Measurements from ENCODE around the gene C1orf232. TPM values are rescaled to one million over a fixed set of nuclear protein-coding genes. Genes with fewer than 3 reads are reported as not detected.

The C1orf232 gene
- total RNA-seq, 3 donors from 2014 or later (not counting 1 experiment from before 2014, with no cell fraction given) = not detected

GRCh38 chr1:26134466-26134865 is 34.3 kb downstream of the C1orf232 start:
- Histone ChIP-seq H3K27ac (ENCODE audit: low read length) (no peak overlapping the region), H3K4me1 (ENCODE audit: control insufficient read depth, insufficient read depth, low read length) (no peaks in the 10 kb centered on the region), H3K4me3 (ENCODE audit: low read length) (no peak overlapping the region), H3K9me3 (ENCODE audit: control insufficient read depth, insufficient read depth, low read length) (no peaks in the 10 kb centered on the region), H3K27me3 (ENCODE audit: control insufficient read depth, insufficient read depth, low read length) (peaks cover 15% of the 10 kb centered on the region), H3K36me3 (ENCODE audit: control insufficient read depth, insufficient read depth, low read length) (no peaks in the 10 kb centered on the region)
- H3K4me3 Mint-ChIP-seq = no peak overlapping the region
- no peaks in the 10 kb centered on the region for H3K9me3 Mint-ChIP-seq
- no peaks in the 10 kb centered on the region for H3K36me3 Mint-ChIP-seq
- H3K27ac Mint-ChIP-seq = no peak overlapping the region
- peaks cover 27 to 54% of the 10 kb centered on the region in 2 donors for H3K27me3 Mint-ChIP-seq (ENCODE audit: low read depth in 2 of 2)
- intact Hi-C loops (cut with micrococcal nuclease) = no loop called here
- DNase-seq (no peak), ATAC-seq (no peak)
- WGBS (ENCODE audit: insufficient coverage) = 100% methylated on average over 2 of the region's 3 CpGs
- H3K4me1 Mint-ChIP-seq = no peaks in the 10 kb centered on the region
- no peak for TF ChIP-seq CTCF (IDR thresholded peaks at IDR 0.05)

DNA sequence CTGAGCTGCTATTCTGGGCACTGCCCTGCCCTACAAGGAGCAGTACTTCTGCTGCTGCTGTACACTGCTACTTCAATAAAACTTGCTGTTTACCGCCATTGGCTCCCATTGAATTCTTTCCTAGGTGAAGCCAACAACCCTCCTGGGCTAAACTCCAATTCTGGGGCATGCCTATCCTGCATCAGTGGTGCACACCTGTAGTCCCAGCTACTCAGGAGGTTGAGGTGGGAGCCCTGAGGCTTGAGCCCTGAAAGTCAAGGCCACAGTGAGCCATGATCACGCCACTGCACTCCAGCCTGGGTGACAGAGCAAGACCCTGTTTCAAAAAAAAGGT is 36.0 kb downstream of the C1orf232 start:
- Mint-ChIP-seq H3K36me3 (no peaks in the 10 kb centered on the region), H3K4me3 (no peak overlapping the region), H3K4me1 (peaks cover 3 to 4% of the 10 kb centered on the region in 2 donors), H3K9me3 (no peaks in the 10 kb centered on the region), H3K27me3 (ENCODE audit: low read depth in 2 of 2) (peaks cover 39 to 70% of the 10 kb centered on the region in 2 donors), H3K27ac (no peak overlapping the region)
- H3K27me3 ChIP-seq (ENCODE audit: control insufficient read depth, insufficient read depth, low read length) = peaks cover 30% of the 10 kb centered on the region
- no peak for TF ChIP-seq CTCF (IDR thresholded peaks at IDR 0.05)
- no peaks in the 10 kb centered on the region for H3K9me3 ChIP-seq (ENCODE audit: control insufficient read depth, insufficient read depth, low read length)
- H3K4me3 ChIP-seq (ENCODE audit: low read length) = no peak overlapping the region
- intact Hi-C loops (cut with micrococcal nuclease) = no loop called here
- H3K36me3 ChIP-seq (ENCODE audit: control insufficient read depth, insufficient read depth, low read length) = no peaks in the 10 kb centered on the region
- ATAC-seq (no peak), DNase-seq (no peak)
- 91% methylated on average over 2 of the region's 2 CpGs for WGBS (ENCODE audit: insufficient coverage)
- H3K4me1 ChIP-seq (ENCODE audit: control insufficient read depth, insufficient read depth, low read length) = peaks cover 2% of the 10 kb centered on the region
- H3K27ac ChIP-seq (ENCODE audit: low read length) = no peak overlapping the region

GRCh38 chr1:26132128-26132833 is 36.5 kb downstream of the C1orf232 start:
- WGBS (ENCODE audit: insufficient coverage) = 94% methylated on average over 3 of the region's 5 CpGs
- Histone ChIP-seq H3K36me3 (ENCODE audit: control insufficient read depth, insufficient read depth, low read length) (no peaks in the 10 kb centered on the region), H3K4me1 (ENCODE audit: control insufficient read depth, insufficient read depth, low read length) (peaks cover 7% of the 10 kb centered on the region), H3K27me3 (ENCODE audit: control insufficient read depth, insufficient read depth, low read length) (peaks cover 34% of the 10 kb centered on the region), H3K4me3 (ENCODE audit: low read length) (no peak overlapping the region), H3K27ac (ENCODE audit: low read length) (no peak overlapping the region), H3K9me3 (ENCODE audit: control insufficient read depth, insufficient read depth, low read length) (no peaks in the 10 kb centered on the region)
- H3K36me3 Mint-ChIP-seq = no peaks in the 10 kb centered on the region
- no peak overlapping the region for H3K27ac Mint-ChIP-seq
- peaks cover 43 to 75% of the 10 kb centered on the region in 2 donors for H3K27me3 Mint-ChIP-seq (ENCODE audit: low read depth in 2 of 2)
- no peak for TF ChIP-seq CTCF (IDR thresholded peaks at IDR 0.05)
- no peak for DNase-seq
- intact Hi-C loops (cut with micrococcal nuclease) = no loop called here
- no peak overlapping the region for H3K4me3 Mint-ChIP-seq
- H3K4me1 Mint-ChIP-seq = peaks cover 8 to 9% of the 10 kb centered on the region in 2 donors
- no peak for ATAC-seq
- H3K9me3 Mint-ChIP-seq = no peaks in the 10 kb centered on the region

- Mint-ChIP-seq H3K36me3 (no peaks in the 10 kb centered on the region), H3K4me1 (peaks cover 21 to 22% of the 10 kb centered on the region in 2 donors), H3K4me3 (no peak overlapping the region), H3K27ac (no peak overlapping the region), H3K9me3 (no peaks in the 10 kb centered on the region), H3K27me3 (ENCODE audit: low read depth in 2 of 2) (peaks cover 47 to 83% of the 10 kb centered on the region in 2 donors)
- ATAC-seq = no peak
- no peak for TF ChIP-seq CTCF (IDR thresholded peaks at IDR 0.05)
- no peaks in the 10 kb centered on the region for H3K9me3 ChIP-seq (ENCODE audit: control insufficient read depth, insufficient read depth, low read length)
- intact Hi-C loops (cut with micrococcal nuclease) = no loop called here
- no peak for DNase-seq
- no peak overlapping the region for H3K4me3 ChIP-seq (ENCODE audit: low read length)
- no peaks in the 10 kb centered on the region for H3K36me3 ChIP-seq (ENCODE audit: control insufficient read depth, insufficient read depth, low read length)
- WGBS (ENCODE audit: insufficient coverage) = 56% methylated on average over 1 of the region's 1 CpG
- peaks cover 34% of the 10 kb centered on the region for H3K27me3 ChIP-seq (ENCODE audit: control insufficient read depth, insufficient read depth, low read length)
- H3K27ac ChIP-seq (ENCODE audit: low read length) = no peak overlapping the region
- peaks cover 15% of the 10 kb centered on the region for H3K4me1 ChIP-seq (ENCODE audit: control insufficient read depth, insufficient read depth, low read length)
Measured at GRCh38 chr1:26130695-26131094, 38.1 kb downstream of the C1orf232 start.
